K562 (cell line): Measurements from ENCODE around the gene NRM. TPM values are rescaled to one million over a fixed set of nuclear protein-coding genes. Genes with fewer than 3 reads are reported as not detected.
A peak's percentile ranks its signal among the peaks of the same experiment; 100 is the strongest.

ENCODE experiments used
- CAMTA2 ChIP-seq: fragments of 250-450 bp; sonication (Bioruptor Pico); conservative IDR thresholded peaks from 2 replicates; pipeline ENCODE4 v1.5.1; 2022
- CREBBP ChIP-seq: IDR thresholded peaks from one replicate; pipeline ENCODE4 v1.6.1; 2012; ENCODE audit warnings: low read depth, mild to moderate bottlenecking, control low read depth, inconsistent platforms, low read length
- FOS ChIP-seq: IDR thresholded peaks from 3 replicates; pipeline ENCODE4 v1.6.1; 2011; ENCODE audit not compliant: insufficient read length; ENCODE audit errors: extremely low read depth
- GATA2 ChIP-seq: sonication (generic); formaldehyde crosslinking; IDR thresholded peaks from 2 replicates; pipeline ENCODE4 v1.4.0; 2020; ENCODE audit warnings: mild to moderate bottlenecking, missing genetic modification reagents
- IFI16 ChIP-seq: fragments of 250-450 bp; sonication (Bioruptor Pico); IDR thresholded peaks from 2 replicates; pipeline ENCODE4 v2.1.2; 2022; ENCODE audit warnings: mild to moderate bottlenecking, inconsistent platforms
- NEUROD1 ChIP-seq: fragments of 150-350 bp; IDR thresholded peaks from 2 replicates; pipeline ENCODE4 v1.6.1; 2014; ENCODE audit warnings: borderline replicate concordance, low read length, low read depth; ENCODE audit not compliant: partially characterized antibody
- NR2F6 ChIP-seq: fragments of 450-650 bp; formaldehyde crosslinking; IDR thresholded peaks from 2 replicates; pipeline ENCODE4 v1.4.0; 2020; ENCODE audit warnings: mild to moderate bottlenecking
- PTTG1 ChIP-seq: fragments of 450-650 bp; IDR thresholded peaks from 2 replicates; pipeline ENCODE4 v1.6.1; 2016; ENCODE audit warnings: low read depth, mild to moderate bottlenecking, missing genetic modification characterization, missing compliant biosample characterization
- RAD21 ChIP-seq, 2 experiments: fragments of 250-450 bp in 1 of 2; fragments of 450-650 bp in 1 of 2; sonication (Bioruptor Pico) in 1 of 2; formaldehyde crosslinking in 1 of 2; IDR thresholded peaks in 1 of 2; conservative IDR thresholded peaks in 1 of 2; 2 replicates each; pipeline versions ENCODE4 v1.4.0 to v1.8.0; 2020 to 2022; ENCODE audit warnings: mild to moderate bottlenecking in 2 of 2, moderate library complexity in 1 of 2
- RBM34 ChIP-seq: fragments of 200-400 bp; formaldehyde crosslinking; IDR thresholded peaks from 2 replicates; pipeline ENCODE4 v1.6.1; 2018; ENCODE audit warnings: low read length, borderline replicate concordance; ENCODE audit not compliant: insufficient read depth
- RNF2 ChIP-seq: sonication (generic); IDR thresholded peaks from 2 replicates; pipeline ENCODE4 v1.6.1; 2016
- TCF7L2 ChIP-seq: fragments of 150-350 bp; IDR thresholded peaks from 2 replicates; pipeline ENCODE4 v1.6.1; 2016; ENCODE audit warnings: low read depth, mild to moderate bottlenecking, low read length, moderate library complexity
- ZNF24 ChIP-seq: fragments of 450-650 bp; IDR thresholded peaks from 2 replicates; pipeline ENCODE4 v1.6.1; 2016
- ZNF431 ChIP-seq: sonication (generic); formaldehyde crosslinking; IDR thresholded peaks from 2 replicates; pipeline ENCODE4 v1.8.0; 2022; ENCODE audit warnings: mild to moderate bottlenecking, missing genetic modification reagents
- polyA plus RNA-seq, 8 experiments: library from polyadenylated mRNA; depleted of rRNA in 4 of 8; stranded (reverse) in 5 of 8; unstranded in 3 of 8; fragments of >200 nt; fragmentation: Nextera tagmentation in 2 of 8; fragmentation: Illumina TruSeq in 1 of 8; extraction: Ambion mirVana in 2 of 8; extraction: Trizol in 1 of 8; gene quantifications; 2 replicates each; pipeline versions ENCODE4 v1.2.1 to v1.2.3, GENCODE V29; 2011 to 2014; ENCODE audit warnings: inconsistent platforms in 1 of 8, missing spikeins in 1 of 8
- total RNA-seq, 7 experiments: library from RNA; depleted of rRNA in 6 of 7; stranded (reverse); fragments of >200 nt in 6 of 7; fragmentation: Illumina TruSeq in 2 of 7; extraction: Trizol in 2 of 7; gene quantifications; 2 replicates each; pipeline versions ENCODE4 v1.2.1 to v1.2.3, GENCODE V29; 2011 to 2021; ENCODE audit warnings: low replicate concordance in 1 of 7
- TF ChIP-seq, protein P1 (sequence below): sonication (generic); formaldehyde crosslinking; IDR thresholded peaks from 2 replicates; pipeline ENCODE4 v1.8.0; 2022; ENCODE audit warnings: missing genetic modification reagents, mild to moderate bottlenecking, borderline replicate concordance
- TF ChIP-seq, protein P2 (sequence below): fragments of 200-800 bp; sonication (Bioruptor generic); IDR thresholded peaks from 2 replicates; pipeline ENCODE4 v1.6.1; 2017; ENCODE audit warnings: missing genetic modification characterization, missing compliant biosample characterization
- TF ChIP-seq, protein P3 (sequence below): fragments of 450-650 bp; IDR thresholded peaks from 2 replicates; pipeline ENCODE4 v1.6.1; 2016; ENCODE audit warnings: low read depth

Gene NRM
- total and polyA plus RNA-seq, 9 of the 15 experiments (the other 6 are each of a cell fraction or from before 2014, with no cell fraction given): 9.7 to 58.2 (median 18.1) TPM

DNA sequence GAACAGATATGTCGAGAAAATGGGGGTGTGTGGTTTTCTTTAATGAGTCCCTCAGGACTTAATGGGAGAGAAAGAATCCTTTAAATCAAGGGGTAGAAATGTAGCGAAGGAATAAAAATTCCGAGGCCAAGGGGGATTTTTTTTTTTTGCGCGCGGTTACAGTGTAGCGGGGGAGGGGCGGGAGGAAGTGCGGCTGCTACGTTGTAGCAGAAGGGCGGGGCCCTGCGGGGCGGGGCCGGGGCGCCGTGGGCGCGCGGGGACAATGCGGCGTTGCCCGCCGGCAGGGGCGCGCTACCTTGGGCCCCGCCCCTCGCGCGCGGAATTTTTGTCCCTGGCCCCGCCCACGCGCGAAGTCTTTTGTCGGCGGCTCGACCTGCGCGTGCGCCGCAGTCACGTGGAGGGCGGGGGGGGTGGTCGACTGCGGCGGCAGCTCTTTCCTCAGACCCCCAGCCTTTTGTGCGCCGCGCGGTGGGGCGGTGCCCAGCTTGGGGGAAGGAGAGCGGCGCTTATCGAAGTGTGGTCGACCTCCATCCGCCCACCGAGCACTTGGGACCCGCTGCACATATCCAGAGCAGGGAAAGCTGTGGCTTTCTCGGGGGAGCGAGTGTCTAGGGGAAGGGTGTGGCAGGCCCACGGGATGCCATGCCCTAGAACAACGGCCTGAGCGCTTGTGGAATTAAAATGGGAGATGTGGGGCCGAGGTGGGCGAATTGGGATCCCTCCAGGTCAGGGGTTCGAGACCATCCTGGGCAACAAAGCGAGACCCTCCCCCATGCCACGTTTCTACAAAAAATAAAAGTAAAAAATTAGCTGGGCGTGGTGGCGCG lies 30.6 kb upstream of the NRM start (continued):
- TF ChIP-seq GATA2 (no peak), NR2F6 (CRISPR knock-in tag) (peak; percentile 87; the same call in 1 of the 2 replicates), CREBBP (no peak), RBM34 (no peak), FOS (no peak), ZNF431 (CRISPR knock-in tag) (no peak; the same call in none of the 2 replicates), NEUROD1 (no peak), CAMTA2 (peak; percentile 86; the same call in 1 of the 2 replicates), RAD21 (CRISPR knock-in tag; conservative IDR thresholded peaks at IDR 0.05 in 1 of 2, IDR thresholded peaks at IDR 0.05 in 1 of 2) (no peak), TCF7L2 (no peak), PTTG1 (no peak), IFI16 (CRISPR knock-in tag) (no peak), ZNF24 (0 out of 2 replicates have a peak, but pooled peaks have one; percentile 28), RNF2 (no peak; the same call in 1 of the 2 replicates)
- TF ChIP-seq, protein P1, sequence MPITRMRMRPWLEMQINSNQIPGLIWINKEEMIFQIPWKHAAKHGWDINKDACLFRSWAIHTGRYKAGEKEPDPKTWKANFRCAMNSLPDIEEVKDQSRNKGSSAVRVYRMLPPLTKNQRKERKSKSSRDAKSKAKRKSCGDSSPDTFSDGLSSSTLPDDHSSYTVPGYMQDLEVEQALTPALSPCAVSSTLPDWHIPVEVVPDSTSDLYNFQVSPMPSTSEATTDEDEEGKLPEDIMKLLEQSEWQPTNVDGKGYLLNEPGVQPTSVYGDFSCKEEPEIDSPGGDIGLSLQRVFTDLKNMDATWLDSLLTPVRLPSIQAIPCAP (CRISPR knock-in tag): no peak
- TF ChIP-seq, protein P2, sequence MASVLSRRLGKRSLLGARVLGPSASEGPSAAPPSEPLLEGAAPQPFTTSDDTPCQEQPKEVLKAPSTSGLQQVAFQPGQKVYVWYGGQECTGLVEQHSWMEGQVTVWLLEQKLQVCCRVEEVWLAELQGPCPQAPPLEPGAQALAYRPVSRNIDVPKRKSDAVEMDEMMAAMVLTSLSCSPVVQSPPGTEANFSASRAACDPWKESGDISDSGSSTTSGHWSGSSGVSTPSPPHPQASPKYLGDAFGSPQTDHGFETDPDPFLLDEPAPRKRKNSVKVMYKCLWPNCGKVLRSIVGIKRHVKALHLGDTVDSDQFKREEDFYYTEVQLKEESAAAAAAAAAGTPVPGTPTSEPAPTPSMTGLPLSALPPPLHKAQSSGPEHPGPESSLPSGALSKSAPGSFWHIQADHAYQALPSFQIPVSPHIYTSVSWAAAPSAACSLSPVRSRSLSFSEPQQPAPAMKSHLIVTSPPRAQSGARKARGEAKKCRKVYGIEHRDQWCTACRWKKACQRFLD (CRISPR knock-in tag): no peak
- TF ChIP-seq, protein P3, sequence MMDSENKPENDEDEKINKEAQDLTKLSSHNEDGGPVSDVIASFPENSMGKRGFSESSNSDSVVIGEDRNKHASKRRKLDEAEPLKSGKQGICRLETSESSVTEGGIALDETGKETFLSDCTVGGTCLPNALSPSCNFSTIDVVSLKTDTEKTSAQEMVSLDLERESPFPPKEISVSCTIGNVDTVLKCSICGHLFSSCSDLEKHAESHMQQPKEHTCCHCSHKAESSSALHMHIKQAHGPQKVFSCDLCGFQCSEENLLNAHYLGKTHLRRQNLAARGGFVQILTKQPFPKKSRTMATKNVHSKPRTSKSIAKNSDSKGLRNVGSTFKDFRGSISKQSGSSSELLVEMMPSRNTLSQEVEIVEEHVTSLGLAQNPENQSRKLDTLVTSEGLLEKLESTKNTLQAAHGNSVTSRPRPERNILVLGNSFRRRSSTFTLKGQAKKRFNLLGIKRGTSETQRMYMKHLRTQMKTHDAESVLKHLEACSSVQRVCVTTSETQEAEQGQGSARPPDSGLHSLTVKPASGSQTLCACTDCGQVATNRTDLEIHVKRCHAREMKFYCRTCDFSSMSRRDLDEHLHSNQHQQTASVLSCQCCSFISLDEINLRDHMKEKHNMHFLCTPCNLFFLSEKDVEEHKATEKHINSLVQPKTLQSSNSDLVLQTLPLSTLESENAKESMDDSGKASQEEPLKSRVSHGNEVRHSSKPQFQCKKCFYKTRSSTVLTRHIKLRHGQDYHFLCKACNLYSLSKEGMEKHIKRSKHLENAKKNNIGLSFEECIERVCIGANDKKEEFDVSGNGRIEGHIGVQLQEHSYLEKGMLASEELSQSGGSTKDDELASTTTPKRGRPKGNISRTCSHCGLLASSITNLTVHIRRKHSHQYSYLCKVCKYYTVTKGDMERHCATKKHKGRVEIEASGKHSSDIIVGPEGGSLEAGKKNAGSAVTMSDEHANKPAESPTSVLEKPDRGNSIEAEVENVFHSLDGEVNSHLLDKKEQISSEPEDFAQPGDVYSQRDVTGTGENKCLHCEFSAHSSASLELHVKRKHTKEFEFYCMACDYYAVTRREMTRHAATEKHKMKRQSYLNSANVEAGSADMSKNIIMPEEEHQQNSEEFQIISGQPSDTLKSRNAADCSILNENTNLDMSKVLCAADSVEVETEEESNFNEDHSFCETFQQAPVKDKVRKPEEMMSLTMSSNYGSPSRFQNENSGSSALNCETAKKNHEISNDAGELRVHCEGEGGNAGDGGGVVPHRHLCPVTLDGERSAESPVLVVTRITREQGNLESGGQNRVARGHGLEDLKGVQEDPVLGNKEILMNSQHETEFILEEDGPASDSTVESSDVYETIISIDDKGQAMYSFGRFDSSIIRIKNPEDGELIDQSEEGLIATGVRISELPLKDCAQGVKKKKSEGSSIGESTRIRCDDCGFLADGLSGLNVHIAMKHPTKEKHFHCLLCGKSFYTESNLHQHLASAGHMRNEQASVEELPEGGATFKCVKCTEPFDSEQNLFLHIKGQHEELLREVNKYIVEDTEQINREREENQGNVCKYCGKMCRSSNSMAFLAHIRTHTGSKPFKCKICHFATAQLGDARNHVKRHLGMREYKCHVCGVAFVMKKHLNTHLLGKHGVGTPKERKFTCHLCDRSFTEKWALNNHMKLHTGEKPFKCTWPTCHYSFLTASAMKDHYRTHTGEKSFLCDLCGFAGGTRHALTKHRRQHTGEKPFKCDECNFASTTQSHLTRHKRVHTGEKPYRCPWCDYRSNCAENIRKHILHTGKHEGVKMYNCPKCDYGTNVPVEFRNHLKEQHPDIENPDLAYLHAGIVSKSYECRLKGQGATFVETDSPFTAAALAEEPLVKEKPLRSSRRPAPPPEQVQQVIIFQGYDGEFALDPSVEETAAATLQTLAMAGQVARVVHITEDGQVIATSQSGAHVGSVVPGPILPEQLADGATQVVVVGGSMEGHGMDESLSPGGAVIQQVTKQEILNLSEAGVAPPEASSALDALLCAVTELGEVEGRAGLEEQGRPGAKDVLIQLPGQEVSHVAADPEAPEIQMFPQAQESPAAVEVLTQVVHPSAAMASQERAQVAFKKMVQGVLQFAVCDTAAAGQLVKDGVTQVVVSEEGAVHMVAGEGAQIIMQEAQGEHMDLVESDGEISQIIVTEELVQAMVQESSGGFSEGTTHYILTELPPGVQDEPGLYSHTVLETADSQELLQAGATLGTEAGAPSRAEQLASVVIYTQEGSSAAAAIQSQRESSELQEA: no peak
